ENCODE measurements around the gene EFCAB9. TPM values are rescaled to one million over a fixed set of nuclear protein-coding genes. Genes with fewer than 3 reads are reported as not detected.

EFCAB9 gene
- total RNA-seq, 1 donor from 2014 or later = not detected

- H3K36me3 ChIP-seq (ENCODE audit: control insufficient read depth in 3 of 3, insufficient read depth in 3 of 3, low read length in 3 of 3) = no peaks in the 10 kb centered on the region
- no peak overlapping the region for H3K9ac ChIP-seq (ENCODE audit: low read depth in 1 of 3, low read length in 3 of 3)
- no peaks in the 10 kb centered on the region for H3K27me3 ChIP-seq (ENCODE audit: control insufficient read depth in 3 of 3, insufficient read depth in 3 of 3, low read length in 3 of 3)
- H3K9me3 ChIP-seq (ENCODE audit: control insufficient read depth in 3 of 3, low read length in 3 of 3) = no peaks in the 10 kb centered on the region
- peaks cover 28 to 41% (median 34%) of the 10 kb centered on the region in 3 donors for H3K4me1 ChIP-seq (ENCODE audit: control insufficient read depth in 3 of 3, insufficient read depth in 3 of 3, low read length in 3 of 3)
- H3K4me3 ChIP-seq (ENCODE audit: low read length in 3 of 3) = no peak overlapping the region
- peak overlapping the region; percentile 36 for H3K27ac ChIP-seq (ENCODE audit: low read depth, low read length)
Measured at GRCh38 chr5:172163346-172163745, 30.6 kb upstream of the EFCAB9 start.

- Histone ChIP-seq H3K4me1 (ENCODE audit: control insufficient read depth in 3 of 3, insufficient read depth in 3 of 3, low read length in 3 of 3) (peaks cover 42 to 55% (median 45%) of the 10 kb centered on the region in 3 donors), H3K27me3 (ENCODE audit: control insufficient read depth in 3 of 3, insufficient read depth in 3 of 3, low read length in 3 of 3) (no peaks in the 10 kb centered on the region), H3K9ac (ENCODE audit: low read depth in 1 of 3, low read length in 3 of 3) (no peak overlapping the region), H3K36me3 (ENCODE audit: control insufficient read depth in 3 of 3, insufficient read depth in 3 of 3, low read length in 3 of 3) (no peaks in the 10 kb centered on the region), H3K4me3 (ENCODE audit: low read length in 3 of 3) (no peak overlapping the region), H3K9me3 (ENCODE audit: control insufficient read depth in 3 of 3, low read length in 3 of 3) (no peaks in the 10 kb centered on the region), H3K27ac (ENCODE audit: low read depth, low read length) (no peak overlapping the region)
Measured at GRCh38 chr5:172164769-172165212, 29.2 kb upstream of the EFCAB9 start.

- Histone ChIP-seq H3K9me3 (ENCODE audit: control insufficient read depth in 3 of 3, low read length in 3 of 3) (no peaks in the 10 kb centered on the region), H3K9ac (ENCODE audit: low read depth in 1 of 3, low read length in 3 of 3) (no peak overlapping the region), H3K4me1 (ENCODE audit: control insufficient read depth in 3 of 3, insufficient read depth in 3 of 3, low read length in 3 of 3) (peaks cover 47 to 61% (median 47%) of the 10 kb centered on the region in 3 donors), H3K27ac (ENCODE audit: low read depth, low read length) (no peak overlapping the region), H3K36me3 (ENCODE audit: control insufficient read depth in 3 of 3, insufficient read depth in 3 of 3, low read length in 3 of 3) (no peaks in the 10 kb centered on the region), H3K27me3 (ENCODE audit: control insufficient read depth in 3 of 3, insufficient read depth in 3 of 3, low read length in 3 of 3) (no peaks in the 10 kb centered on the region), H3K4me3 (ENCODE audit: low read length in 3 of 3) (no peak overlapping the region)
Measured at GRCh38 chr5:172165465-172165864, 28.5 kb upstream of the EFCAB9 start.

GRCh38 chr5:172166030-172166826, 27.7 kb upstream of the EFCAB9 start:
- H3K36me3 ChIP-seq (ENCODE audit: control insufficient read depth in 3 of 3, insufficient read depth in 3 of 3, low read length in 3 of 3) = no peaks in the 10 kb centered on the region
- no peaks in the 10 kb centered on the region for H3K9me3 ChIP-seq (ENCODE audit: control insufficient read depth in 3 of 3, low read length in 3 of 3)
- H3K27me3 ChIP-seq (ENCODE audit: control insufficient read depth in 3 of 3, insufficient read depth in 3 of 3, low read length in 3 of 3) = no peaks in the 10 kb centered on the region
- H3K4me1 ChIP-seq (ENCODE audit: control insufficient read depth in 3 of 3, insufficient read depth in 3 of 3, low read length in 3 of 3) = peaks cover 45 to 68% (median 50%) of the 10 kb centered on the region in 3 donors
- no peak overlapping the region for H3K27ac ChIP-seq (ENCODE audit: low read depth, low read length)
- H3K9ac ChIP-seq (ENCODE audit: low read depth in 1 of 3, low read length in 3 of 3) = no peak overlapping the region
- H3K4me3 ChIP-seq (ENCODE audit: low read length in 3 of 3) = no peak overlapping the region

- Histone ChIP-seq H3K36me3 (ENCODE audit: control insufficient read depth in 3 of 3, insufficient read depth in 3 of 3, low read length in 3 of 3) (no peaks in the 10 kb centered on the region), H3K27ac (ENCODE audit: low read depth, low read length) (peak overlapping the region; percentile 65), H3K9me3 (ENCODE audit: control insufficient read depth in 3 of 3, low read length in 3 of 3) (no peaks in the 10 kb centered on the region), H3K4me3 (ENCODE audit: low read length in 3 of 3) (peak overlapping the region; percentile 1 to 42 (median 27)), H3K27me3 (ENCODE audit: control insufficient read depth in 3 of 3, insufficient read depth in 3 of 3, low read length in 3 of 3) (no peaks in the 10 kb centered on the region), H3K9ac (ENCODE audit: low read depth in 1 of 3, low read length in 3 of 3) (peak overlapping the region; percentile 30 to 57 (median 45)), H3K4me1 (ENCODE audit: control insufficient read depth in 3 of 3, insufficient read depth in 3 of 3, low read length in 3 of 3) (peaks cover 43 to 71% (median 48%) of the 10 kb centered on the region in 3 donors)
Measured at GRCh38 chr5:172167895-172168294, 26.1 kb upstream of the EFCAB9 start.

GRCh38 chr5:172168311-172168710, 25.7 kb upstream of the EFCAB9 start:
- peaks cover 43 to 71% (median 50%) of the 10 kb centered on the region in 3 donors for H3K4me1 ChIP-seq (ENCODE audit: control insufficient read depth in 3 of 3, insufficient read depth in 3 of 3, low read length in 3 of 3)
- peak overlapping the region; percentile 1 to 42 (median 27) for H3K4me3 ChIP-seq (ENCODE audit: low read length in 3 of 3)
- H3K27me3 ChIP-seq (ENCODE audit: control insufficient read depth in 3 of 3, insufficient read depth in 3 of 3, low read length in 3 of 3) = no peaks in the 10 kb centered on the region
- no peaks in the 10 kb centered on the region for H3K9me3 ChIP-seq (ENCODE audit: control insufficient read depth in 3 of 3, low read length in 3 of 3)
- H3K9ac ChIP-seq (ENCODE audit: low read depth in 1 of 3, low read length in 3 of 3) = peak overlapping the region; percentile 30 to 57 (median 45)
- no peaks in the 10 kb centered on the region for H3K36me3 ChIP-seq (ENCODE audit: control insufficient read depth in 3 of 3, insufficient read depth in 3 of 3, low read length in 3 of 3)
- H3K27ac ChIP-seq (ENCODE audit: low read depth, low read length) = peak overlapping the region; percentile 65

GRCh38 chr5:172169216-172169615, 24.8 kb upstream of the EFCAB9 start:
- no peaks in the 10 kb centered on the region for H3K9me3 ChIP-seq (ENCODE audit: control insufficient read depth in 3 of 3, low read length in 3 of 3)
- H3K36me3 ChIP-seq (ENCODE audit: control insufficient read depth in 3 of 3, insufficient read depth in 3 of 3, low read length in 3 of 3) = no peaks in the 10 kb centered on the region
- H3K4me1 ChIP-seq (ENCODE audit: control insufficient read depth in 3 of 3, insufficient read depth in 3 of 3, low read length in 3 of 3) = peaks cover 43 to 69% (median 47%) of the 10 kb centered on the region in 3 donors
- no peak overlapping the region for H3K4me3 ChIP-seq (ENCODE audit: low read length in 3 of 3)
- H3K27me3 ChIP-seq (ENCODE audit: control insufficient read depth in 3 of 3, insufficient read depth in 3 of 3, low read length in 3 of 3) = no peaks in the 10 kb centered on the region
- no peak overlapping the region for H3K27ac ChIP-seq (ENCODE audit: low read depth, low read length)
- no peak overlapping the region for H3K9ac ChIP-seq (ENCODE audit: low read depth in 1 of 3, low read length in 3 of 3)

GRCh38 chr5:172170251-172170701, 23.7 kb upstream of the EFCAB9 start:
- Histone ChIP-seq H3K27me3 (ENCODE audit: control insufficient read depth in 3 of 3, insufficient read depth in 3 of 3, low read length in 3 of 3) (no peaks in the 10 kb centered on the region), H3K27ac (ENCODE audit: low read depth, low read length) (no peak overlapping the region), H3K4me1 (ENCODE audit: control insufficient read depth in 3 of 3, insufficient read depth in 3 of 3, low read length in 3 of 3) (peaks cover 46 to 68% (median 47%) of the 10 kb centered on the region in 3 donors), H3K4me3 (ENCODE audit: low read length in 3 of 3) (peak overlapping the region in 2 of 3 donors; percentile 16 to 17), H3K9me3 (ENCODE audit: control insufficient read depth in 3 of 3, low read length in 3 of 3) (no peaks in the 10 kb centered on the region), H3K36me3 (ENCODE audit: control insufficient read depth in 3 of 3, insufficient read depth in 3 of 3, low read length in 3 of 3) (no peaks in the 10 kb centered on the region), H3K9ac (ENCODE audit: low read depth in 1 of 3, low read length in 3 of 3) (no peak overlapping the region)

- H3K9ac ChIP-seq (ENCODE audit: low read depth in 1 of 3, low read length in 3 of 3) = no peak overlapping the region
- H3K36me3 ChIP-seq (ENCODE audit: control insufficient read depth in 3 of 3, insufficient read depth in 3 of 3, low read length in 3 of 3) = no peaks in the 10 kb centered on the region
- H3K4me3 ChIP-seq (ENCODE audit: low read length in 3 of 3) = no peak overlapping the region
- H3K4me1 ChIP-seq (ENCODE audit: control insufficient read depth in 3 of 3, insufficient read depth in 3 of 3, low read length in 3 of 3) = peaks cover 47 to 68% (median 50%) of the 10 kb centered on the region in 3 donors
- no peak overlapping the region for H3K27ac ChIP-seq (ENCODE audit: low read depth, low read length)
- no peaks in the 10 kb centered on the region for H3K27me3 ChIP-seq (ENCODE audit: control insufficient read depth in 3 of 3, insufficient read depth in 3 of 3, low read length in 3 of 3)
- H3K9me3 ChIP-seq (ENCODE audit: control insufficient read depth in 3 of 3, low read length in 3 of 3) = no peaks in the 10 kb centered on the region
Measured at GRCh38 chr5:172171118-172171517, 22.9 kb upstream of the EFCAB9 start.

- H3K9ac ChIP-seq (ENCODE audit: low read depth in 1 of 3, low read length in 3 of 3) = peak overlapping the region in 2 of 3 donors; percentile 36 to 40
- H3K27ac ChIP-seq (ENCODE audit: low read depth, low read length) = no peak overlapping the region
- H3K9me3 ChIP-seq (ENCODE audit: control insufficient read depth in 3 of 3, low read length in 3 of 3) = no peaks in the 10 kb centered on the region
- no peak overlapping the region for H3K4me3 ChIP-seq (ENCODE audit: low read length in 3 of 3)
- no peaks in the 10 kb centered on the region for H3K27me3 ChIP-seq (ENCODE audit: control insufficient read depth in 3 of 3, insufficient read depth in 3 of 3, low read length in 3 of 3)
- H3K4me1 ChIP-seq (ENCODE audit: control insufficient read depth in 3 of 3, insufficient read depth in 3 of 3, low read length in 3 of 3) = peaks cover 40 to 65% (median 42%) of the 10 kb centered on the region in 3 donors
- no peaks in the 10 kb centered on the region for H3K36me3 ChIP-seq (ENCODE audit: control insufficient read depth in 3 of 3, insufficient read depth in 3 of 3, low read length in 3 of 3)
Measured at GRCh38 chr5:172172912-172173563, 20.9 kb upstream of the EFCAB9 start.
